ENCODE results near the gene NAA15.

DNA sequence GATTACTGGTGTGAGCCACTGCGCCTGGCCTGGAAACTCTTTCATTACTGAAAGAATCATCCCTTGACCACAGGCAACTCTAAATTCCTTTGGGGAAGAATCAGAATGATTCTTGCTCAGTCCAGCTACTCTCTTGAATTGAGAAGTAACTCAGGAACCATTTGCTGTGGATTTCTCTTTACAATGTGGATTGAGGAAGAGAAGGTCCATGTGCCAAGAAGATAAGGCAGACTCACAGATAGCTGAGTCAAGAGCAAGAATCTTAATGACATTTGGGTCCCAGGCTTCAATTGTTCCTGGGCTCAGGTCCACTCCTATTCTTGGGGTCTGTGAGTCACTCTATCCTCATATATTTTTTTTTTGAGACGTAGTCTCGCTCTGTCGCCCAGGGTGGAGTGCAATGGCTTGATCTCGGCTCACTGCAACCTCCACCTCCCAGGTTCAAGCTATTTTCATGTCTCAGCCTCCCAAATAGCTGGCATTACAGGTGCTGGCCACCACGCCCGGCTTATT is 15.1 kb upstream of the NAA15 start:
- no peak for TF ChIP-seq EP300 (IDR thresholded peaks at IDR 0.05; ENCODE audit: borderline replicate concordance)
- TF ChIP-seq REST (IDR thresholded peaks at IDR 0.05; ENCODE audit: low read depth): no peak
- TF ChIP-seq YY1 (IDR thresholded peaks at IDR 0.05; ENCODE audit: low read depth): no peak
- no peak for TF ChIP-seq NFIC (IDR thresholded peaks at IDR 0.05)
- TF ChIP-seq, protein P1, sequence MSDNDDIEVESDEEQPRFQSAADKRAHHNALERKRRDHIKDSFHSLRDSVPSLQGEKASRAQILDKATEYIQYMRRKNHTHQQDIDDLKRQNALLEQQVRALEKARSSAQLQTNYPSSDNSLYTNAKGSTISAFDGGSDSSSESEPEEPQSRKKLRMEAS (IDR thresholded peaks at IDR 0.05): no peak
- TF ChIP-seq FOXM1 (IDR thresholded peaks at IDR 0.05; ENCODE audit: borderline replicate concordance, low read depth): no peak
- TF ChIP-seq RAD21 (IDR thresholded peaks at IDR 0.05; ENCODE audit: low read depth): no peak
- TF ChIP-seq ZBTB7A (IDR thresholded peaks at IDR 0.05; ENCODE audit: low read depth): no peak
- TF ChIP-seq CREB1 (IDR thresholded peaks at IDR 0.05; ENCODE audit: low read depth): no peak
